SK-N-DZ (cell line): ENCODE data around the gene TEX22.

Experiments
- DNase-seq: peaks from one replicate; pipeline ENCODE4 v3.0.0-alpha.2; 2015; ENCODE audit warnings: low spot score

Gene TEX22

DNA sequence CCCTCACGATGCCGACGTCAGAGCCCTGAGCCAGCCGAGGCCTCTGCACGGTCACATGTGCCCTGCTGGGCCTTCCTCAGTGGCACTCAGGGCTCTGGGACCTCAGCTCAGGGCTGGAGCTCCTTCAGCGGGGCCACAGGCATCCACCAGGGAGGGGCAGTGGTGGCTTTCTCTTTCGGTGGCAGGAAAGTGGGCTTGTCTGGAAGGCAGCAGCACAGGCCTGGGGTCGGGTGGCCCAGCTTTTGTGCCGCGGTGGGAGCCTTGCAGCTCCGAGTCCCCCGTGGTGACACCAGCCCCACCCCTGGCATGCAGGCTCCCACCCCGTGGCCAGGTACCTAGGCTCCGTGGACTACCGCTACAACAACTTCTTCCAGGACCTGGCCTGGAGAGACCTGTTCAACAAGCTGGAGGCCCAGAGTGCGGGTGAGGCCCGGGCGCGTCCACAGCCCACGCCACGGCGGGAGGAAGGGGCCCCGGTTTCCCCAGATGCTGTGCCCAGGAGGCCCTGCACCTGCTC, 14.2 kb upstream of the TEX22 start:
- DNase-seq: no peak

DNA sequence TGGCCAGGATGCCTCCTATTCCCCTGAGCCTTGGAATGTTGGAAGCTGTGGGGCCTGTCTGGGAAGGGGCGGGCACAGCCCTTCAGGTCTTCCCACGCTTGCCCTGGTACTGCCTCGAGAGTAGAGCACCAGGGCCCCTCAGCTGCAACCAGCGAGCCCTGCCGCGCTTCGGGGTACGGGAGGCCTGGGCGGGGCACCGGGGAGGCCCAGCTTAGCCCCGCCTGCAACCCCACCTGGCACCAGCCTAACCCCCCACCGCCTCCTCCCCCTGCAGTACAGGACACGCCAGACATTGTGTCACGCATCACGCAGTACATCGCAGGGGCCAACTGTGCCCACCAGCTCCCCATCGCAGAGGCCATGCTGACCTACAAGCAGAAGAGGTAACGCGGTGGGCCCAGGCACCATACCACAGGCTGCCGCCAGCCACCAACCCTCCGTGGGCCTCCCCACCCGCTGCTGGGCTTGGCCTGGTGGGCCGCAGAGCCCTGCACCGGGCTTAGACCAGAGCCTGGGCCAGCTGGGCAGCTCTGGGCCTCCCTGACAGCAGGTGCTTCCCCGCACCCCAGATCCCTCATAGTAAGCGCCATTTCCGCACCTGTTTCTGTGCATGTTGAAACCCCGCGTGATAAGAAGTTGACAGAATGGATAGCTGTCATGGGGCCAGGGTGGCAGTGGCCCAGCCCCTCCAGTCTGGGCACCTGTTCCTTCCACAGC, 13.6 kb upstream of the TEX22 start:
- no peak for DNase-seq

DNA sequence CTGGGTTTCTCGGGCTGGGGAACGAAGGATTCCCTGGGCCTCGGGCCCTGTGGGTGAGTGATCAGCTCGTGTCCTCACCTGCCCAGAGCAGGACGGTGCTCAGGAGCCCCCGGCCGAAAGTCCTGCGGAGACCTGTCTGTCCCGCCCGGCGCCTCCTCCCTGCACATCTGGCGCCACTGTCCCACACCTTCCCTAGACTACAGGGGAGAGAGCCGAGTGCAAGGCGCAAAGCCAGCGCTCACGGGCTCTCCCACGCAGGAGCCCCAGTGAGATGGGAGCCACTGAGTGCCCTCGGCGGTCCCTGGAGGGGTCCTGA, 13.1 kb upstream of the TEX22 start:
- no peak for DNase-seq

DNA sequence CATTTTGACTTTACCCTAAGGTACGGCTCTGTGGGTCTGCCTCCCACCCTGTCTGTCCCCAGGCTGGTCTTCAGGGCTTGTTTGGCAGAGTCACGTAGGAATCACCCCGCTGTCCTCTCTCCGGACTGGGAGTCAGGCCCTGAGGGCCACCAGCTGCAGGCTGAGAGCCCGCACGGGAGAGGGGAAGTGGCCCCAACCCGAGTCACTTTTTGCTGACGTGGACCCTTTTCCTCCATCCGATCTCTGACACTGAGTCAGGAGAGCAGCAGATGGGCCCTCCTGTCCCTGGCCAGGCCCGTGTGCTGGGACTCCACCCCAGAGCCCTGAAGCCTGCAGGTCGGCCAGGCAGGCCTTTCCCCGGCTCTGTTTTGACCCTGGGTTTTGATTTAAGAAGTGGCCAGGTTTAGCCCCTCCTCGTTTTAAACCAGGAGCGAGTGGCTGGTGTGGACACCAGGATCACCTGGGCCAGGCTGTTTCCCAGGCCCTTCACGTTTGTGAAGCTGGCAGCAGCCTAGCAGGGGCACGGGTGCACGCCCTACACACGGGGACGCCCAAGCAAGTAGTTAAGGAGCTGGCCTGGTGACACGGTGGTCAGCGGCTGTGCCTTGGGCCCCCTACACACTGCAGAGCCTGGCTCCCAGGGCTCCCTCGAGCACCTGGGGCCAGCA, 12.5 kb upstream of the TEX22 start:
- no peak for DNase-seq

DNA sequence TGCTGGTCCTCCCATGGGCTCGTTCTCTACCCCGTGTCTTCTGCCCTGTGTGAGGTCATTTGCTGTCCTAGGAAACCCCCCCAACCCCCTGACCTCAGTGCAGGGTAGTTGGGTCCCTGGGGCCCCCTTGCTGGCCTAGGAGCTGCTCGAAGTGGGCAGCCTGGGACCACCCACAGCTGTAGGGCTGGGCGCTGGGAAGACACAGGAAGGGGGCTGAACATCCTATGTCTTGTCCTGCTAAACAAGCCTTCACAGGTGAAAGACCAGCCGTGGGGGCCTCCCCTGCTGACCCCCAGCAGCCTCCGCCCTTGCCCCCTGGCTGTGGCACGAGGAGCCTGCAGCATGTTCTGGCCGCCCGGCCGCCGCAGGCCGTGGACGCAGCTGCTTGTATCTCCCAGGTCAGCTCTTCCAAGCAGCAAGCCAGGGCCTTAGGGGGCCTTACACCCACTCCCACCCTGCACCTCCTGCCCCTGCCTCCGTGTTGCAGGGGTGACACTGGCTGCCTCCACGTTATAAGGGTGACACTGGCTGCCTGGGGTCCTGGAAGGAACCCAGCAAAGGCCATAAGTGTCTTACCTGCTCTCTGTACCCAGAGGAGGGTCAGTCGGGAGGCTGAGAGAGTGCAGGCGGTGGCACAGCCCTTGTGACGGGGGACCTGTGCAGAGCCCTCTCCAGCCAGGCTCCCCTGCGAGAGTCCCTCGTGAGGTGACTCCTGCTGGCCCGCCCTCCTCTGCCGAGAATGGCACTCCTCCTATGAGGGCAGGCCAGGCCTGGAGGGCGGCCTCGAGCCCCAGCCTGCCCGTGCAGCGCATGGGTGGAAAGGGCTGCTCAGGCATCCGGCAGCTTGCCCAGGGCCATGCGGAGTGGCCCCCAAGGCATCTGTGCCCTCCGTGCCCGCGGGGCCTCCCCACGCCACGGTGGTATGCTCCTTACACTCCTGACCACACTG, 11.5 kb upstream of the TEX22 start:
- no peak for DNase-seq

DNA sequence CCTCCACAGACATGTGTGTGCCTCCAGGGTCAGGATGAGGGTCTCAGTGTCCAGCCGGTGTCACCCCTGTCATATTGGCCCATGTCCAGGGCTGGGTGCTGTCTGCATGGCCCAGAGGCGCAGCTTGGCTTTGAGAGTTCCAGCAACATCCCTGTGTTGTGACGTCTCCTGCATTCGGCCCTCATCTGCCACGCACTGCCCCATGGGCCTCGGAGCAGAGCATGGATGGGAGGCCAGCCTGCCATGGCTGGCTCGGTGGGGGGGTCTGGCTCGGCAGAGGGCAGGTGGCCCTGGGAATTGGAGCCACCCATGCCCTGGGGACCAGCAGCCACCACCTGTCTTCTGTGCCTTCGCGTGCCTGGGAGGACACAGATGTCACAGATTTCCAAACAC, 10.8 kb upstream of the TEX22 start:
- no peak for DNase-seq

DNA sequence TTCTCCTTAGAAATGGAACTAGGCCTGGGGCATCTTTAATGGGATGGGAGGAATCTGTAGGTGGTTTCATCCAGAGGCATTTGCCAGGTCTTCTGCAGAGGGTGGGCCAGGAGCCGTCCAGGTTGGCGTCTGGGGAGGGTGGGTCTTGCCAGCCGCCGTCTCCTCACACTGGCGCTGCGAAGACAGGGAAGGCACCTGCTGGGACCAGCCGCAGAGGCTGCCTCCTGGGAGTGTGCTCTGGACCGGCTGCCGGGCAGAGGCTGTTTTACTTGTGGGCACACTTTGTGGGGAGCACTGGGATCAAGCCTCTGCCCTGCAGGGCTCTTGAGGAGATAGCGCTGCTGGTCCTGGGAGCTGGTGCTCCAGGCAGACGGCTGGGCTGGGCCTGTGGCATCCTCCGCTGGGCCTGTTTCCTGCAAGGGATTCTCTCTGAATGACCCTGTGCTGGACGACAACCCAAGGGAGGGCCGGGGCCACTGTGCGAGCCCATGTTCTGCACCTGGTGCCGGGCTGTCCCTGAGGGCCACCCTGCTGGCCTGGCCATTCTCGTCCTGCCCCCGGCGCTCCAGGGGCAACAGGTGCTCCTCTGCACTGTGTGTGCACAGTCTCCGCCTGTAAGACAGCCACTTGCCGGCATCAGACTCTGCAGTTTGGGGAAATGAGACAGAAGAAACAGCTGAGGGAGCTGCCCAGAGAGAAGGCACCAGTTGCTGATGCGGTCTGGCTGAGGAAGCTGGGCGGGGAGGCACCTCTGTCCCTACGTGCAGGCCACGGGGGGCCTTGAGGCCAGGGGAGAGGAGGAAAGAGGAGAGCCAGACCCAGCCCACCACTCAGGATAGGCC, 10.0 kb upstream of the TEX22 start:
- DNase-seq: no peak

DNA sequence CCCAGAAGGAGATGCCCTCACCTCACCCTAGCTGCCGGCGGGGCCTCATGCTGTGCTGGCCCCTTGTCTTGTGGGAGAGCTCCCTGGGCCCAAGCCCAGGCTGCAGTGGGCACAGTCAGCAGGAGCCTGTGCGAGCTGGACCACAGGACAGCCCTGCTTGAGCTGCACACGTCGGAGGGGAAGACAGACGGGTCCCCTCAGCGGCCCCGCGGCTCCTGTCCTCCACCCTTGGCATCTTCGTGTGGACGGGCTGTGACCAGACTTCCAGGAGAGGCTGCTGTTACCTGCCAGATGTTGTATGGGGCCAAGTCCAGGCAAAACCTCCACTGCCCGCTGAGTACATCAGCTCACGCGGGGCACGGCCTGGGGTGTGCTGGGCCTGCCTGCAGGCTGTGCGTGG, 9.4 kb upstream of the TEX22 start:
- no peak for DNase-seq

DNA sequence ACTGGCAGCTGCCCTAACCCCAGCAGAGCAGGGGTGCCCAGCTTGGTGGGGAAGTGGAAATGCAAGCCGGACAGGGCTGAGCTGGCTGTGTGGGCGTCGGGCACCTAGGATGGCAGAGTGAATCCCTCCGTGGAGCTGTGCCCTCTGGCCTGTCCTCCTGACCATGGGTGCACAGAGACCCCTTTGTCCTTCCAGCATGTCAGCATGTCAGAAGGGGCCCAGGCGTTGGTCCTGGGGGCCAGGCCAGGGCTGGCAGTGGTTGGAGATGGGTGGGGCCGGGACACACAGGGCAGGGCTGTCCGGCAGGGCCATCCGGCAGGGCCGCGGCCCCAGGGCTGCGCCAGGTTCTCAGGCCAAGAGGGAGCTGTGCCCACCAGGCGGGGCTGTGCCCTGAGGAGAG, 8.8 kb upstream of the TEX22 start:
- DNase-seq: no peak

DNA sequence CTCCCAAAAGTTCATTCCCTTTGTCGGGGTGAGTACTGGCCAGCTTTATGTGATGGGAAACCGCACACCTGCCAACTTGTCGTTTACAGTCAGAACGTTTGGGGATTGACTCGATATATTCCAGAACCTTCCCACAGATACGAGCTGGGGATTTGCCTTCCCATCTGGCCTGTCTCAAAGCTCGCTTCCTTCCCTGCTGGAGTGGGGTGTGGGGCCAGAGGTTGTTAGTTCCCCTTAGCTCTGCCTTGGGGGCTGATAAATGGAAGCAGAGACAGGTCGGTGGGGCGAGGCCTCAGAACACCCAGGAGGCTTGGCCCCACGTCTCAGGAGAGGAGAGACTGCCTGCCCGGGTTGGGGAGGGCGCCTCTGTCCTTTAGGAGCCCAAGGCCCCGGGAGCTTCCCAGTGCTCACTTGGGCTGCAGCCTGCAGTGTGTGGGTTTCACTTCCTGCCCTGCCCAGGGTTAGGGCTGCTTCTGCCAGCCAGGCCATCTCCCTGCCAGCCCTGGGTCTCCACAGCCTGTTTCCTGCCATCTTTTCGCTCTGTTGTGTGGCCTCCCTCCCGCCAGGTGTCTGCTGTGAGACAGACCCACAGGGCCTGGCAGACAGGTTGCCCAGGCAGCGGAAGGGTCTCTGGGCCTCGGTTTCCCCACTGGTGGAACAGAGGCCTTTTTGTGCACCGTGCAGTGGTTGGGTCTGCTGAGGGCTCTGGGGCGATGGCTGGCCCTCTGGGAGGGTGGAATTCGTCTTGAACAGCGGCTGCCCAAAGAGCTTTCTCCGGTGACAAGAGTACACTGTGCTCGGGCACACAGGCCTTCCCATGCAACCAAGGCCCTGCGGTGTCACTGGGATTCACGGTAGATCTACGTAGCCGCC, 8.1 kb upstream of the TEX22 start:
- DNase-seq: no peak

DNA sequence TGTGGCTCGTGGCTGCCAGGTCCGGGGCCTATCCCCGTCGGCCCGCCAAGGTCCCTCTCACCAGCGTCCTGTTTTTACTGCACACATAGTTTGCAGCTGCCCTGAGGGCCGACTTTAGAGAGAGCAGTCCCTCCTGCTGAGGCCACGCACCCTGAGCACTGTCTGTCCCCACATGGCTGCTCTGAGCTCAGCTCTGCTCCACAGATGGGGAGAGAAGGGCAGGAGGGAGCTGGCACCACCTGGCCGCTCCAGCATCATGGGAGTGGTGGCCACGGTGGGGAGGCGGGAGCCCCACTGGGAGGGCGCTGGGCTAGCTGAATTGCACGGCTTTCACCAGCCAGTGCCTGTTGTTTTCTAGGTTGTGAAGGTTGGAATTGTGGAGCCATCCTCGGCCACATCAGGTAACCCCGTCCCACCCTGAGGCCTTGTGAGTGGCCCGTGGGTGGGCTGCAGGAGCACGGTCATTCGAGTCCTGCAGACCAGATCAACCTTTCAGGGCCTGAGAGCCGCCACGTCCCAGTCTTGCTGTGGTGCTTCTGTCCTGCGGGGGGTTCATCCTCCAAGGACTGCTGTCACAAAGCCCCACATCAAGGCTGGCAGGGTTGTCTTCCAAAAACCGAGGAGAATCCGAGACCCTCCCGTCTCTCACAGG, 7.4 kb upstream of the TEX22 start:
- DNase-seq: no peak

DNA sequence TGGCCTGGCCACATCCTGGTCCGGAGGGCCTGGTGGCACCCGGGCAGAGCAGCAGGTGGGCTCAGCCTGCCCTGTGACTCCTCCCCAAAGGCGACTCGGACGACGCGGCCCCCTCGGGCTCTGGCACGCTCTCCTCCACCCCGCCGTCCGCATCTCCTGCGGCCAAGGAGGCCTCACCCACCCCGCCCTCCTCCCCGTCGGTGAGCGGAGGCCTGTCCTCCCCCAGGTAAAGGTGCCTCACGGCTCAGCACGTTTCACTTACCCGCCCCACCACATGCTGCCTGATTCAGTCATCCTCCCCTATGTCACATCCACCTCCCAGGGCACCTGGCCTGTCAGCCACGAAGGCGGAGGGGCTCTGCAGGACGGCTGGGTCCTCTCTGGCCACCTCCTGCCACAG, 6.8 kb upstream of the TEX22 start:
- DNase-seq: no peak

DNA sequence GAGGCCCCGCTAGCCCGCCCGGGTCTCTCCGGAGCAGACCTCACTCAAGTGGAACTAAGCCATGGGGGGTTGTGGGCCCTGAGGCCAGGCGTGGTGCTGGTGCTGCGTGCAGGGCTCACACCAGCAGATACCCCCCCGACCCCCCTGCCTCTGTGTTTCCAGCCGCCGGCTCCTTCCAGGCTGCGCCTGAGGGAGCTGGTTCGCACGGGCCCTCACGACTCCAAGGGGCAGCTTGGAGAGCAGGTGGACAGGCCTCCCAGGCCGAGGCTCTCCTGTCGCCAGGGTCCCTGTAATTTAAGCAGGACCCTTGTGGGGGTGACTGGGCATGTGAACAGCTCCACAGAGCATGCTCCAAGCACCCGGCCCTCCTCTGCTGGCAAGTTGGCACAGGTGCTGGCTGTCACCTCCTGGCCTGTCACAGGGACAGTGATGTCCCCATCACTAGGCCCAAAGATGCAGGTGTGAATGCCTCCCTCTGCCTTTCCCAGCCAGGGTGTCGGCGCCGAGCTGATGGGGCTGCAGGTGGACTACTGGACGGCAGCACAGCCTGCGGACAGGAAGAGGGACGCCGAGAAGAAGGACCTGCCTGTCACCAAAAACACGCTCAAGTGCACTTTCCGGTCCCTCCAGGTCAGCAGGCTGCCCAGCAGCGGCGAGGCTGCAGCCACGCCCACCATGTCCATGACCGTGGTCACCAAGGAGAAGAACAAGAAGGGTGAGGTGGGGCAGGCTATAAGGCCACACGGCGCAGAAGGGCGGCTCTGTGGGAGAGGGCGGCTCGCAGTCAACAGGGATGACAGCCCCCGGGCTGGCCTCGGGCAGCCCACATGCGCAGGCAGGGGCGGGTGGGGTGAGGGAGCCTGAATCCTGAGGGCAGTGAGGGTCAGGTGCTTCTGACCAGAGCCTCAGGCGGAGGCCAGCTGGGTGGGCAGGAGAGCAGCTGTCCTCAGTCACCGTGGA, 5.9 kb upstream of the TEX22 start:
- DNase-seq: no peak

DNA sequence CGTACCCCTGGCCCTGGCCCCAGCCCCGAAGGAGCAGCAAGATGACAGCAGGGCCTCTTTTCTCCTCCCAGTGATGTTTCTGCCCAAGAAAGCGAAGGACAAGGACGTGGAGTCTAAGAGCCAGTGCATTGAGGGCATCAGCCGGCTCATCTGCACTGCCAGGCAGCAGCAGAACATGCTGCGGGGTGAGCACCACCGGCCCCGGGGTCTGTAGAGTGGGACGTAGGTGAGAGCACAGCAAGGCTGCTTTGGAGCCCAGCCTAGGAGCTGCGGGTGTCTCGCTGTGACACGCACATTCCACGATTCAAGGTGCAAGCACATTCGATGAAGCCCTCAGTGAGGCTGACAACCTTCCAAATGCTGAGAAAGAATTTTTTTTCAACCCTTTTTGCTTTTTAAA, 5.2 kb upstream of the TEX22 start:
- no peak for DNase-seq

DNA sequence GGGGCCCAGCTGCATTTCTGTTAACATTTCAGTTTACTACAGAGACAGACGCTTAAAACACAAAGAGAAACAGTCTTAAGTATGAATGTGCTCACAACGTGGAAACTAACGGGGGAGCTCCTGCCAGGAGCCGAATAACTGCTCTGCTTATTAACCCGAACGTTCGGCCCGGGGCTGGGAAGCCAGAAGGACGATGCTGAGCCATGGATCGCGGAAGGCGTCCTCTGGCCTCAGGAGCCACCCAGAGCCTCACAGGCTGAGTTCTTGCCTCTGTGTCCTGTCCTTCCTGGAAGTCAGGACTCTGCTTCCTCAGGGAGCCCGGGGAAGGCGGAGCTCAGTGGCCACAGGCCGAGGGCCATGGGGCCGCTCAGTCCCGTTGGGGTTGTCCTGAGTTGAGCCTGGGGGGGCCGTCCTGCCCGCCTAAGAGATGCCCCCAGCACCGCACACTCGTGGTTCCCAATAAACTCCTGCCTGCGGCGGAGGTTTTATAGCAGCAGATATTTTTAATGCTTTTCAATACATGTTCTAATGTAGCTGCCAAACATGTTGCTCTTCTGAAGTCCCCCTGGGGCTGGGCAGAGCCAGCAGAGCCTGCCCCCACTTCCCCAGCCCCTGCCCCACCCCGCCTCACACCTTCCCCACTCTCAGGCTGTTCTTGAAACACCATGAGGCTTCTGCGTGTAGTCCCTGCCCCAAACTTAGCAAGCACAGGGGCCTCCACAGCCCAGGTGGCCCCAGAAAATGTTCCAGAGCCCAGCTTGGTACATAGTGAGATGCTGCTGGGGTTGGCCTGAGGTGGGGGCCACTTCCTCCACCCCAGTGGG, 3.4 kb upstream of the TEX22 start:
- no peak for DNase-seq

DNA sequence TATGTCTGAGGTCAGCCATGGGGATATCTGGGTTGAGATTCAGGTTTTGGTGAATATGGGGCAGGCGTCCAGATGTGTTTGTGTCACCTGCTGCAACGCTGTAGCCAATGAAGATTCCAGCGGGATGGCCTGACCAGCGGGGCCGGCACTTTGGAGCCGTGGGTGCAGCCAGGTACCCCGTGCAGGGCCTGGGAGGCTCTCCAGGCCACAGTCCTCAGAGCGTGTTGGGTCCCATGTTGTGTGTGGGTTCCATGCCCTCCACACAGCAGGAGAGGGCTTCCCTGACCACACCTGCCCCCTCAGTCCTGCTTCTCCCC, 2.8 kb upstream of the TEX22 start:
- no peak for DNase-seq

DNA sequence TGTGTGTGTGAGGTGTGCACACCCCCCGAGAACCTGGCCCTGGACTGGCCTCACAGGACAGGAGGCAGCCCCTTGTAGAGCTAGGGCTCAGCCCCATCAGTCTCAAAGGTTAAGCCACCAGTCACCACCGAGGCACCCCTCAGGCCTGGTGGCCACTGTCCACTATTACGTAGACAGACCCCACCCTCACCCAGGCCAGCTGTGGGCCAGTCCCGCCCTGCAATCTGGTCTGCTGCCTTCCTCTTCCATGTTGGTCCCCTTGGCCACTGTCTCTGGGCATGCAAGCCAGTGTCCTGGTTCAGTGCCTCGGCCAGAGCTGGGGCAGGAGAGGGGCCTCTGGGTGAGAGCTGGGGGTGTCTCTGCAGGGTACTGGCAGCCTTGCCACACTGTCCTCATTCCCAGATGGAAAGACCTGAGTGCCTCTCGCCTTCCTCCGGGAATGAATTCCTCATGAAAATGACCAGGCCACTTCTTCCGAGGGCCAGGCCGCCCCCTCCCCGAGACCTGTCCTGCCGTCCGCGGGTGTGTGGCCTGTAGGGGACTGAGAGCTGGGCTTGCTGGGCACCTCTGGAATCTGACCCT, 897 bp upstream of the TEX22 start:
- no peak for DNase-seq
